Measurements from ENCODE around the gene SIRPA. TPM values are rescaled to one million over a fixed set of nuclear protein-coding genes. Genes with fewer than 3 reads are reported as not detected.

The SIRPA gene
- total RNA-seq, 4 donors from 2014 or later = 9.0 to 46.6 (median 18.6) TPM

DNA sequence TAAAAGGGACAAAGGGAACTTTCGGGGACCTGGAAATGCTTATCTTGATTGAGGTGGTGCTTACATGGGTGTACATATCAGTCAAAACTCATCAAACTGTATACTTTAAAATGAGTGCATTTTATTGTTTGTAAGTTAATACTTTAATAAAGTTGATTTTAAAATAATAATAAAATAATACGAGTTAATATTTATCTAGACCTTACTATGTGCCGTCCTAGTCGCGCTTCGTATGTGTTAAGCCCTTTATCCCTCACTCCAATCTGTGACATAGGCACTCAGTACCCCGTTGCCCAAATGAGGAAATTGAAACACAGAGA lies 51.2 kb downstream of the SIRPA start:
- in situ Hi-C loops (cut with MboI; ENCODE audit: low pct_ligation_motif_present in 1 of 4, low pct_unique_long_range_greater_than_20kb in 1 of 4, low sequenced_read_pairs in 3 of 4) = no loop called here
- WGBS, 2 donors (ENCODE audit: low coverage in 1 of 2) = 49 to 50% methylated on average over 7 of the region's 7 CpGs
- peak overlapping the region in 1 of 4 donors; percentile 16 for H3K4me3 ChIP-seq

GRCh38 chr20:1946762-1947534 lies 51.7 kb downstream of the SIRPA start:
- H3K36me3 ChIP-seq = no peaks in the 10 kb centered on the region
- 6 to 14% methylated on average over 10 to 38 of the region's 39 CpGs for WGBS, 2 donors (ENCODE audit: low coverage in 1 of 2)
- no peak for TF ChIP-seq POLR2A (IDR thresholded peaks at IDR 0.05)
- TF ChIP-seq EP300 (IDR thresholded peaks at IDR 0.05; ENCODE audit: low read depth) = no peak
- TF ChIP-seq POLR2AphosphoS5 (IDR thresholded peaks at IDR 0.05) = no peak
- TF ChIP-seq CTCF (IDR thresholded peaks at IDR 0.05) = no peak
- H3K4me3 ChIP-seq = peak overlapping the region in 2 of 4 donors; percentile 6 to 16
- peak overlapping the region; percentile 1 to 49 (median 29) for H3K27ac ChIP-seq
- no peak for DNase-seq
- H3K4me1 ChIP-seq = peaks cover 0 to 36% (median 17%) of the 10 kb centered on the region in 4 donors
- intact Hi-C loops (cut with DNase I; ENCODE audit: low total_unique reads) = no loop called here
- in situ Hi-C loops (cut with MboI; ENCODE audit: low pct_ligation_motif_present in 1 of 4, low pct_unique_long_range_greater_than_20kb in 1 of 4, low sequenced_read_pairs in 3 of 4) = no loop called here
- H3K9me3 ChIP-seq = no peaks in the 10 kb centered on the region
- peaks cover 12% of the 10 kb centered on the region for H3K27me3 ChIP-seq

More for the DNA sequence above, 51.2 kb downstream of the SIRPA start:
- TF ChIP-seq POLR2AphosphoS5 (IDR thresholded peaks at IDR 0.05) (no peak), EP300 (IDR thresholded peaks at IDR 0.05; ENCODE audit: low read depth) (no peak), CTCF (IDR thresholded peaks at IDR 0.05) (no peak), POLR2A (IDR thresholded peaks at IDR 0.05) (no peak)
- Histone ChIP-seq H3K9me3 (no peaks in the 10 kb centered on the region), H3K27ac (peak overlapping the region in 3 of 4 donors; percentile 17 to 49 (median 46)), H3K27me3 (peaks cover 12% of the 10 kb centered on the region), H3K36me3 (no peaks in the 10 kb centered on the region), H3K4me1 (peaks cover 0 to 36% (median 17%) of the 10 kb centered on the region in 4 donors)
- intact Hi-C loops (cut with DNase I; ENCODE audit: low total_unique reads) = no loop called here
- DNase-seq = no peak

DNA sequence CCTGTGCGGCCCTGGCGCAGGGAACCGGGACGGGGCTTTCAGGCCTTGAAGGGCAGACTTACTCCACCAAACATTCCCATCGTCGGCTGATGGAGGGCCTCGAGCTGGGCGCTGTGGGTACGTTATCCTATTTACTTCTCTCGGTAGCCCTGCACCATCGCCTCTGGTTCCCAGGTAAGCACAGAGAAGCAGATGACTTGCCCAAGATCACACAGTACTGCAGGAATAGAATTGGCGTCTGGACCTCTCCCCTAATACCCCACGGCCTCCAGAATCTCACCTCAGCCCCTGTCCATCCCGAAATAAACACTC lies 52.3 kb downstream of the SIRPA start:
- 56 to 63% methylated on average over 3 to 14 of the region's 14 CpGs for WGBS, 2 donors (ENCODE audit: low coverage in 1 of 2)
- Histone ChIP-seq H3K27ac (peak overlapping the region in 3 of 4 donors; percentile 1 to 48 (median 10)), H3K36me3 (no peaks in the 10 kb centered on the region), H3K4me1 (peaks cover 0 to 36% (median 17%) of the 10 kb centered on the region in 4 donors), H3K9me3 (no peaks in the 10 kb centered on the region), H3K27me3 (peaks cover 12% of the 10 kb centered on the region), H3K4me3 (no peak overlapping the region)
- in situ Hi-C loops (cut with MboI; ENCODE audit: low pct_ligation_motif_present in 1 of 4, low pct_unique_long_range_greater_than_20kb in 1 of 4, low sequenced_read_pairs in 3 of 4) = no loop called here
- intact Hi-C loops (cut with DNase I; ENCODE audit: low total_unique reads) = no loop called here
- DNase-seq = no peak
- TF ChIP-seq POLR2A (IDR thresholded peaks at IDR 0.05) = no peak
- no peak for TF ChIP-seq CTCF (IDR thresholded peaks at IDR 0.05)
- TF ChIP-seq EP300 (IDR thresholded peaks at IDR 0.05; ENCODE audit: low read depth) = no peak
- no peak for TF ChIP-seq POLR2AphosphoS5 (IDR thresholded peaks at IDR 0.05)

GRCh38 chr20:1949347-1950100 lies 54.3 kb downstream of the SIRPA start:
- in situ Hi-C loops (cut with MboI; ENCODE audit: low pct_ligation_motif_present in 1 of 4, low pct_unique_long_range_greater_than_20kb in 1 of 4, low sequenced_read_pairs in 3 of 4) = no loop called here
- intact Hi-C loops (cut with DNase I; ENCODE audit: low total_unique reads) = no loop called here
- no peak for TF ChIP-seq EP300 (IDR thresholded peaks at IDR 0.05; ENCODE audit: low read depth)
- no peak for TF ChIP-seq CTCF (IDR thresholded peaks at IDR 0.05)
- no peak for TF ChIP-seq POLR2A (IDR thresholded peaks at IDR 0.05)
- TF ChIP-seq POLR2AphosphoS5 (IDR thresholded peaks at IDR 0.05) = no peak
- Histone ChIP-seq H3K27me3 (peaks cover 12% of the 10 kb centered on the region), H3K4me3 (no peak overlapping the region), H3K4me1 (peaks cover 0 to 27% (median 17%) of the 10 kb centered on the region in 4 donors), H3K9me3 (no peaks in the 10 kb centered on the region), H3K27ac (no peak overlapping the region), H3K36me3 (no peaks in the 10 kb centered on the region)
- DNase-seq = no peak
- WGBS, 2 donors (ENCODE audit: low coverage in 1 of 2) = 67 to 68% methylated on average over 1 to 2 of the region's 2 CpGs

Measured in transverse colon (tissue), 4 donors.